Activated CD8-positive, alpha-beta memory T cell treated with anti-CD3 and anti-CD28 coated beads, Interleukin-2, amount 50 U/mL, for 1 hour (primary cell): Measurements from ENCODE around the gene WNK2.

Experiments
- DNase-seq: peaks from one replicate; pipeline ENCODE4 v3.0.0-alpha.2; 2020; ENCODE audit errors: extremely low read depth

Gene WNK2

DNA sequence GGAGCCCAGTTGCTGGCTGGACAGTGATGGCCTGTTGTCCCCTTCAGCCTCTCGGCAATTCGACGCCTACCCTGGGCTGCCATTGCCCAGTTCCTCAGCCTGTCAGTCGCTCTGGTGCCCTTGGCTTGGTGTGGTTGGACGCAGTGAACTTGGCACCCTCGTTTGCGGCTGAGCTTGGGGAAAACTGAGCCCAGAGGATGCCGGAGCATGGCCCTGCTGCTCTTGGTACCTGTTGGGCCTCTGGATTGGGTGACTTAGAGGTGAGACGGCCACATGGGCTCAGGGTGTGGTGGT is 16.5 kb downstream of the WNK2 start:
- DNase-seq, result no peak

DNA sequence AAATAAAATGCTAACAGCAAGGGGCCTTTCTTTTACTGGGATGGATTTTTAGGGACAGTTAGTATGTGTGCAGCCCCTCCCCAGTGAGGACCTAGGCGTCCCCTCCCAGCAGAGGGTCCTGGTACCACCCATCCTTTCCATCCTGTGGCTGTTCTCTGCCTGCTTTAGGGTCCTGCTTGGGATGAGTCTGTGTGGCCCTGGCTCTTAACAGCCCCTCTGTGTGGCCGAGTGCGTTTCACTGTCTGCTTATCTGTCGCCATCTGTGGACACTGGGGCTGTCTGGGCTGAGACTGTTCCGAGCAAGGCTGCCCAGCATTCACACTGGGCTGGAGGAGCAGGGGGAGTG is 17.0 kb downstream of the WNK2 start:
- DNase-seq, result no peak

DNA sequence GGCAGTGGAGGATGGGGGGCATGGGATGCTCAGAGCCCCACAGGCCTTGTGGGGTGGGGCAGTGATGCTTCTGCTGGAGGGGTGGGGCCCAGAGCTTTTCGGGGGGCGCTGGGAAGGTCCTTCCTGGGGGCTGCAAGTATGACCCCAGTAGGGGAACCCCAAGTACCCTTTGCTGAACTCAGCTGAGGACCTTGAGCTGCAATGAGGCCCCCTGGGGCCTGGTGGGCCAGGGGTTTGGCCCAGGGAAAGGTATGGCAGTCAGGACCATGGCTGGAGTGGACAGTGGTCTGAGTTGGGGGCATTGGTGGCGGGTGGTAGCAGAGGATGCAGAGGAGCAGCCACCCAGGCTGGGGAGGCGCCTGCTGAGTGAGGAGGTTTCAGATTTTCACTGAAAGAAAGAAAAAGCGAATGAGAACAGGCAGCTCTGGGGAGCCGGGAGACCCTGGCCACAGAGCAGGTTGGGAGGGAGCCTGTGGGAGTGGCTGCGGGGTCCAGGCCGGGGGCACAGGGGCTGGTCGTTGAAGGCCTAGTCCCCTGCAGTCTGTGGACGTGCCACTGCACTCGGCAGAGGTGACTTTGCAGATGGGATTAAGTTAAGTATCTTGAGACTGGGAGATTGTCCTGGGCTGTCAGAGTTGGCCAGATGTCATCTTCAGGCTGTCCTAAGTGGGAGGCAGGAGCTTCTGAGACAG is 19.2 kb downstream of the WNK2 start:
- no peak for DNase-seq

DNA sequence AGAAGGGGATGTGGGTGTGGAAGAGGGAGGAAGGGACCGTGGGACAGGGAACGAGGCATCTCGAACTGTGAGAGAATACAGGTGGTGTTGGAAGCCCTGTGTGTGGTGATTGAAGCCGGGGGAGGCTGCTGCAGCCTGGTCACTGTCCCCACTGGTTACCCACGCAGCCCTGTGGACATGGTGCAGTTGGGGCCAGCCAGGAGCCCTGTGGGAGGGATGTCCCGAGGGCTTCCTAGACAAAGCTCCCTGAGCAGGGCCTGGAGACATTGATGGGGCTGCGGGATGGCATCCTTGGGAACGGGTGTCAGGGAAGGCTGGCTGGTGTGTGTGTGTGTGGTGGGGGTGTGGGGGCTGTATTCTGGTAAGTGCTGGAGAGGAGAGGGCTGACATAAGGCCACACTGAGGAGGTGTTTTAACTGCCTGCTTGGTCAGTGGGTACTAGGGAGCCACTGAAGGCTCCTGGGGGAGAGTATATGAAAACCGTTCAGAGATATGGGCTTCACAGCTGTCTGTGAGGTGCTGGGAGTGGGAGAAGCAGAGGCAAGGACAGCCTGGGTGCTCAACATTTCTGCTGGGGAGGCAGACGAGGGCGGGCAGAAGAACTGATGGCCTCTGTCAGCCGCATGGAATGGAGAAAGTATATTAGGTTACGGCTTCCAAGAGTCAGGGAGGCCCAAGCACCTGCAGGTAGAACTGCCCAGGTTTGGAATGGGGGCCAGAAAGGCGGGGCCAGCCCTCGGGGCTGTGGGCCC is 20.0 kb downstream of the WNK2 start:
- no peak for DNase-seq

DNA sequence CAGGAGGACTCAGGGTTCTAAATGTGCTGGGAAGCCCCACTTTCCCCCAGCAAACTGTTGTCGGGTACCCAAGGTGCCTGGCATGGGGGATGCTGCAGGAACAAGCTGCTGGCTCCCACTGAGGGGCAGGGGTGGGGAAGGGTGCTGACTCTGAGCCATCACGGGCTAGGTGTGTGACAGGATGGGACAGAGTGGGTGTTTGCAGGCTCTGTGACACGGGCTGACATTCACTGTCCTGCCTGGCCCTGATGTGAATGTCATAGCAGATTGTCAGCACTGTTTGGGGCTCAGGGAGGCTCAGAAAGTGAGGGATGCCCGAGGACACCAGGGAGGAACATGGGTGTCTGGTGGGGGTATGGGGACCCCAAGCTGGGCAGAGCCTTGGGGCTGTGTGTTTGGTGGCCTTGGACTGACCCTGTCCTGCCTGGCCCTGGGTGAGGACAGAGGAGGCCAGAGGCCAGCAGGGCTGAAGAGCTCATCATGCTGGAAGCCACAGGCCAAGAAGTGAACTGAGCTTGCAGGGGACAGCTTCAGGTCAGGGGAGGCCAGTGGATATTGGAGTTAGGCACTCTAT is 20.6 kb downstream of the WNK2 start:
- no peak for DNase-seq

DNA sequence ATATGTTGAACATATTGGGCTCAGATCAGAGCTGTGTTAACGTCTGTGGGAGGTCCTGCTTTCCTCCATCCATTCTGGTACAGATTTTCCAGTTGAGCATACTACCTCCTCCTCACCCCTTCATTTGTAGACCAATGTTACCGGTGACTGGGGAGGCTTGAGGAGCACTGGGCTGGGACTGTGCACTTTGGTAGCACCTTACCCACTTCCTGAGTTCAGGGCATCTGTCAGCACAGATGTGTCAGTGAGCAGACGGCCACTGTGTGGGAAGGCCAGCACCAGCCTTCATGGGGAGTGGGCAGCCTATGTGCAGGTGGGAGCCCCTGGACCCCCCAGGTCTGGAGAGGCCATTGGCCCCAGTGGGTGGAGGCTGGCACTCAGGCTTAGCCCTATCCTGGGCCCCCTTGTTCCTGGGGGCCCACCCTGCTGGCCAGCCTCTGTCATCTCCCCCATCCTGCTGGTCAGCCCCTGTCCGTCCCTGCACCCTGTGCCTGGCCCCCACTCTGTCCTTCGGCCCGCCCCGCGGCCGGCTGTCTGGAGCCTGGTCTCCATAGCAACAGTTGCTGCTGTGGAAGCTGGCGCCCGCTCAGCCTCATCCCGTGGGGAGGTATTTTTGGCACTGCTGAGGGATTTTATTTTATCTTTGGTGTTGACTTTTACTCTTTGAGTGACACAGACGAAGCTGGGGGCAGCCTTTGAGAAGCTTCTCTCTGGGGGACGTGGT is 21.3 kb downstream of the WNK2 start:
- DNase-seq, result no peak

DNA sequence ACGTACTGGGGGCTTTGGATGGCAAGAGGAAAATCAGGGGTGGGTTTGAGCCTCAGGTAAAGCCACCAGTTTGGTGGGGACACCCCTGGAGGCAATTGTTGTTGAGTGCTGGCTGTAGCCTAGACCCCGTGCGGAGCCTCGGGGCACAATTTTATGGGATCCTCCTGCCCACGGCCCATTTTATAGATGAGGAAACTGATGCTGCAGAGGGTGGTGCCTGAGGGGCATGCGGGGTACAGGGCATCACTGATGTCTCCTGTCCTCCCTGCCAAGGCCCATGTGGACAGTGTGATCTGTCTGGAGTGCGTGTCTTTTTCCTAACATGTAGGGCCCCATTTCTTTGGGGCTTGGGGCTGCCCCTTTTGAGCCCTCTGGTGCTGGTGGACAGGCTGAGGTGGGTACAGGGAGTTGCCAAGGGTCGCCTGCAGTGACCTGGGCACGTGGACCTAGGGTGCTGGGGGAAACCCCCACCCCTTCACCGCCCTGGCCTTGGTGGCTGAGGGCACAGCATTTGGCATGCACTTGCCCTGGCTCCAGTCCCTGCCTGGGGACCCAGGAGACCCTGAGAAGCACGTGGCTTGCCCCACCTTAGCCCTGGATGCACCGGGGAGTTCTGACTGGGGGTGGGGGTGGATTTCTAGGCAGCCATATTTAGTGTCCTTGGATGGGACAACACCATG is 22.1 kb downstream of the WNK2 start:
- DNase-seq, result no peak

DNA sequence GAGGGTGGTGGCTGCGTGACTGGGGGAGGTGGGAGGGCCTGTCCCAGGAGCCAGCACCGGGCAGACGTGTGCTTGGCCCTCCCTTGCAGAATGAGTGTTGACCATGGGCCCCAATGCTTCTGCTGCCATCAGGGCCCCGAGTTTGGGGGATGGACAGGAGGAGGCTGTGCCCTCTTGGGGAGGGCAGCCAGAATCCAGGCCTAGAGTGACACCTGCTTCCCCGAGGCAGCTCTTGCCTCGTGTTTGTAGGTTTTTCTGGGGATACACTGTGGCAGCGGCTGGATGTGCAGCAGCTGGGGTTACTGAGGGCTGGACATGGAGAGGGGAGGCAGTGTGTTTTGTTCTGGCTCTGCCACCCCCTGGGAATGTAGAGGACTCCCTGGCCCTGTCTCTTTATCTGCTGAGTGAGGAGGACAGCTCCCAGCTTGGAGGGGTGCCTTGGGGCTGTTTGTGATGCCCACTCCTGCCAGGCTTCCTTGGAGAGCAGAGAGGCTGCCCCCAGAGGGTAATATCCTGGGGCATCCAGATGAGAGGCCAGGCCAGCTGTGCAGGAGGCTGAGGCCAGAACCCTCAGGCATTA is 22.7 kb downstream of the WNK2 start:
- DNase-seq, result no peak

DNA sequence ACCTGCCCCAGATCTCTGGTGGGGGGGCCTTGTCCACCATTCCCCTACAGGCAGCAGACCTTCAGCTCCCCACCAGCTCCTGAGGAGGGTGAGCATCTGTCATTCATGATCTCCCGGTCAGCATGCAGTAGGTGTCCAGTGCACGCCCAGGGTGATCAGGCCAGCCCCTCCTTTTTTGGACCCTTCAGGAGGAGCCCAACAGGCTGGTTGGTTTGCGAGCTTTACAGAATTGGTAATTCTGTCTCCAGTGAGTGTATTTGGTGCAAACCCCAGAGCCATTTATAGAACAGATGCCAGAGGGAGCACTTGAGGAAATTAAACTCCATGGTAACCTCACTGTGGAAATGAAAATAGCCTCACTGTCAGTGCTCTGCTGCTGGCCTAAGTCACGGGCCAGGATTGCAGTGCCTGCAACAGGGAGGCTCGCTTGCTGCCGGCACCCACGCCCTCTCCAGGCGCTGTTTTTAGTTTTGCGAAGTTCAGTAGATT is 23.4 kb downstream of the WNK2 start:
- DNase-seq, result no peak

DNA sequence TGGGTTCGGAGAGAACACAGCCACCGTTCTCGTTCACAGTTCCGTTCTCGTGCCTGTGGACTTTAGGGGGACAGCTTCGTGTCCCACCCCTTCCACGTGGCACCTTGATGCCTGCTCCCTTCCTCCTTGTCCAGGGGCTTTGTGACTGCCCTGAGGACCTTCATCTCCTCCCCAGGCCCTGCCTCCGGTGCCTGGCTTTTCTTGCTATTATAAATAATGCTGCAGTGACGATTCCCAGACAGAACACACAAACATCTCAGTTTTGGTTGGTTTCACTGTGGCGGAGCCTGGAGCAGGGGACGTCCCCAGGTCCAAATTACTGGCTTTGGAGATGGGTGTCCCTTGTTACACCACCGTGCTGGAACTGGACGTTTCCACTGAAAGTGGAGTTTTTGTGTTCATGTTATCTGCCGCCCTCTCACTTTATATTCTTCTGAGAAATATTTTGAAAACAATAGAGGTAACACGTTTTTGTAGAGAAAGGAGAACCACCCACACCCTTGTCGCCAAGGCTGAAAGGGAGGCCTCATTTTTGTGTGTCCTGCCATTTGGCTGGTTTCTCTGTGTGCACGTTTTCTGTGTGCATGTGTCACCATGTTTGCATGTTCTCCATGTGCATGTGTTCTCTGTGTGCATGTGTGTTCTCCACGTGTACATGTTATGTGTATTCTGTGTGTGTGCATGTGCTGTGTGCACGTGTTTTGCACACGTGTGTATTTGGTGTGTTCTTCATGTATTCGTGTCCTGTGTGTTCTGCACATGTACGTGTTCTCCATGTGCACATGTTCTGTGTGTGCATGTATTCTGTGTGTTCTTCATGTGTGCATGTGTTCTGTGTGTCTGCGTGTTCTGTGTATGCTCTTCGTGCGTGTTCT is 24.2 kb downstream of the WNK2 start:
- no peak for DNase-seq

DNA sequence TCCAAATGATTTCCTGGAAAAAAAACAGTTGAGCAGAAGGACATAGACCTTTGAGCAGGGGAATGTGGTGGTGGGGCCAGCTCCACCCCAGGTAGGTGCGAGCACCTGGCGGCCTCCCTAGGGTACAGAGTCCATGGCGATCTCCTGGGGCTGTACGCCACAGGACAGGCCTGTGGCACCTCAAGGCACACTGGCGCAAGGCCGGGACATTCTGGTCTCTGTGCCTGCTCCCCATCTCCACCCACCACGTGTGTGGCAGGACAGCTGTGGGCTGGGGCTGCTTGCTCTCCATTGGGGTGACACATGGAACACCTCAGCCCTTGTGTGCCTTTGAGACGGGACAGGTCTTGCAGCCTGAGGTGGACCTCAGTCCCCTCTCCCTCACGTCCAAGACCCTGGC is 25.2 kb downstream of the WNK2 start:
- no peak for DNase-seq

DNA sequence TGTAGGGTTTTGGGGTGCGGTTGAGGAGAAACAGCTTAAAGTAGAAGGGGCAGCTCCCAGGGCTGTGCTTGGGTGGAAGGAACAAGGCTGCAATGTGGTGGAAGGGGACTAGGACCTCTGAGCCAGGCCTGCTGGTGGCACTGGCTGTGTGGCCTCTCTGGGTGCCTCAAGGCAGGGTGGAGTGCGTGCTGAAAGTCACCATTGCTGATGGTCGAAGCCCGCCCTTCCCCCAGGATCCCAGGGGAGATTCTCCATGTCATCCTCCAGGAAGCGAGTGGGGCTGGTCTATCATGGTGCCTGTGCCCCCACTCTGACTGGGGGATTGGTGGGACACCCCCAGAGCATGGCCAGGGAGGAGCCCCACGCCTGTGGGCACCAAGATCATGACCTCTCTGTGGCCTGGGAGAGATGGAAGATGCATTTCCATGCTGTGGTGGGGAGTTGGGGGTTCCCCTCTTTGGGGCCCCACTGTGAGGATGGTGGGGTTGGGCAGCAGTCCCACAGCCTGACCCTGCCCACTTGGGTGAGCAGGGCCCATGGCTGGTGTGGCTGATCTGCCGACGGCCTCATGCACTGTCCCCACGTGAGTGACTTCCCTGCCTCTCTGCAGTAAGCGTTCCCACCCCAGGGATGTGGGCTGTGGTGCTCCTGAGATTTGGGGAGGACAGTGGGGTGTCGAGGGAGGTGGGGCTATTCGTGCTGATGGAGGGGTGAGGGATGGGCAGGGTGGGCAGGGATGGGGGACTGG is 25.8 kb downstream of the WNK2 start:
- no peak for DNase-seq

DNA sequence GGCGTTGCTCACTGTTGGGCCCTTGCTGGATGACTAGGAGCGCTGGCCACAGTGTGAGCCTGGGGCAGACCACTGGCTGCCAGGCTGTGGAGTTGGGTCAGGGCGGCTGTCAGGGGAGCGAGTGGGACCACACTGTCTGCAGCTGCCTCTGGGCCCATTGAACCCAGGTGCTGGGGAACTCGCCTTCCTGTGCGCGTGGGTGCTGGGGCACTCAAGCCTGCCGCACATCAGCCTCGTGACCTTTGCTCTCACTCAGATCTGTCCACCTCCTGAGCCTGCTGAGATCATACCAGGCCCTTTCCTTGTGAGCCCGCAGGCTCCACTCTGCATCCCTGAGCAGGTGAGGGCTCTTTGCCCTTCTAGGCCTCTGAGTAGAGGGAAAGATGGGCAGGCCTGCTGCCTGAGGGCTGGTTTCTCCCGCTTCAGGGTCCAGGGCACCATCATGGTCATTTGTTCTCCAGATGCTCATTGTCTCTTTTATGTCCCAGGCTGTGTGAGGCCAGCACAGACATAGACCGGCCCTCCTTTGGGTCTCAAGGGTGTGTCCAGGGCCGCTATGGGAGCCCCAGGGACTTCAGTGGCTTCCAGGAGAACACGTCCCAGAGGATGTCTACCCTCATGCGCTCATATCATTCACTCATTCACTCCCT is 26.5 kb downstream of the WNK2 start:
- no peak for DNase-seq

DNA sequence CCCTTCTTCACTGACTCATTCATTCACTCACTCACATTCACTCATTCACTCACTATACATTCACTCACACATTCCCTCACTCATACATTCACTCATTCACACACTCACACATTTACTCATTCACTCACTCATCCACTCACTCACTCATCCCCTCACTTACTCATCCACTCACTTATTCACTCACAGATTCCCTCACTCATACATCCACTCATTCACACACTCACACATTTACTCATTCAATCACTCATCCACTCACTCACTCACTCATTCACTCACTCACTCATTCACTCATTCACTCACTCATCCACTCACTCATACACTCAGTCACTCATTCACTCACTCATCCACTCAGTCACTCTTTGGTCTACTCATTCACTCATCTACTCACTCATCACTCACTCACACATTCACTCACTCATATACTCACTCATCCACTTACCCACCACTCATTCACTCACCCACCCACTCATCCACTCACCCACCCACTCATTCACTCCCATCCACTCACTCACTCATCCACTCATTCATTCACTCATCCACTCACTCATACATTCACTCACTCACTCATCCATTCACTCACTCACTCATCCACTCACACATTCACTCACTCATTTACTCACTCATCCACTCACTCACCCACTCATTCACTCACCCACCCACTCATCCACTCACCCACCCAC is 27.2 kb downstream of the WNK2 start:
- no peak for DNase-seq

DNA sequence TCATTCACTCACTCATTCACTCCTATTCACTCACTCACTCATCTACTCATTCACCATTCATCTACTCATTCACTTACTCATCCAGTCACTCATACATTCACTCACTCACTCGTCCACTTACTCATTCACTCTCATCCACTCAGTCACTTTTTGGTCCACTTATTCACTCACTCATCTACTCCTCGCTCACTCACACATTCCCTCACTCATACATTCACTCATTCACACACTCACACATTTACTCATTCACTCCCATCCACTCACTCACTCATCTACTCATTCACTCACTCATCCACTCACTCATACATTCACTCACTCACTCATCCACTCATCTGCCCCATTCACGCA is 27.7 kb downstream of the WNK2 start:
- no peak for DNase-seq

DNA sequence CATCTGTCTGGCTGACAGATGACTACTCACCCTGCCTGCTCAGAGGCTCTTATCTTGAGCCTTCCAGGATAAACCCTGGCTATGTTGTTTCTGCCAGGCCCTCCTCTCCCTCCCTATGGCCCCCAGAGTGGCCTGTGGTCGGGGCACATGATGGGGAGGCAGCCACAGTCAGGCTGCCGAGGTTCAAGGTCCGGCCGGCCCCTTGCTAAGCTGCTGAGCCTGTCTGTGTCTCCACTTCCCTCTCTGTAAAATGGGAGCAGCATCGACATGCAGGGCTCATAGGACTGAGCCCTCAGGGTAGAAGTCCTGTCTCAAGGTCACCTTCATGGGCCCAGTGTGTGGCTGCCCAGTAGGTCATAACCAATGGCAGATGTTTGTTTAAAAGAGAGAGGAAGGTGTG is 28.5 kb downstream of the WNK2 start:
- DNase-seq, result no peak

DNA sequence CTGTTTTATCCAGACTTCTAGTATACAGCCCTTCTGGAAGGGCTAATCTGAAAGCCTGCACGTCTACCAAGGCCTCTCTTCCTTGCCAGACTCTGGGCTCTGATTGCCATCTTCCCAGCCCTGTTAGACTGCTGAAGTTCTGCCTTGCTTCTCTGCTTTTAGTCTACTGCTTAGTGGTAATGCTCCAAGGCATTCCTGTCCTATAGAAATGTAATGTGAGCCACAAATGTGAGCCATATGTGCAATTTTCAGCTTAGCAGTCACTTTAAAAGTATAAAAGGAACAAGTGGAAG is 32.1 kb downstream of the WNK2 start:
- DNase-seq, result no peak

DNA sequence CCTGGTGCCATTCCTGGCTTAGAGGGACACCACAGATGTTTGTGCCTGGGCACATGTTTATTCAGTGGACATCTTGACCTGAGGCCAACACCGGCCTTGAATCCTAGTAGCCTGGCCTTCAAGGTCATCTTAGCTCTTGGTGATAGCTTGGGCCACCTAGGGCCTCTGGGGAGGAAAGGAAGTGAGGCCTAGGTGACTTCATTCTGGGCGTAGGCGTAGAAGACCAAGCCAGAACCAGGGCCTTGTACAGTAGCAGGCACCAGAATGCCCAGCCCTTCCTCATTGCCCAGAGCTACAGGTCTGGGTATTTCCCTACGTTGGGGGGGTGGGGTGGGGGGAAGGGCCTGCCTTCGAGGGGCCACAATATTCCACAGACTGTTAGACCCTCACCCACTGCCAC is 33.8 kb downstream of the WNK2 start:
- DNase-seq, result no peak

DNA sequence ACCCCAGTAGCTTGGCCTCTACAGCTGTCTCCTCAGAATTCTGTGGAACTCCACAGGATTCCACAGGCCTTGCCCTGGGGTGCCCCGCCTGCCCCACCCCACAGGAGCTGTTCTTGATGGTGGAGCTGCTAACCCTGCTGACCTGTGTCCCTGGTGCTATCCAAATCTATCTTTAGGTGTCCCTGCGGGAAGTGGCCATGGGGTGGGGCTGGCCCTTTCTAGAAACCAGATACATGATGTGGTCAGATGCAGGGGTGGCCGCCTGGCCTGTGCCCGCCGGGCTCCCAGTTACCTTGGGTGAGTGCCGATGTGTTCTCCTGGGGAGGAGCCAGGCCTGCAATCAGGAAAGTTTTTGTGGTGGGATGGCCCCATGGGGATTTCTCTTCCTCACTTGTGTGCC is 34.2 kb downstream of the WNK2 start:
- no peak for DNase-seq
